Adrenal gland (tissue), 12 donors: ENCODE data around the gene PPIL4. TPM values are rescaled to one million over a fixed set of nuclear protein-coding genes. Genes with fewer than 3 reads are reported as not detected.

Experiments
- DNase-seq, 7 donors: peaks; one replicate each; pipeline ENCODE4 v3.0.0-alpha.2; 2019 to 2020
- H3K27ac ChIP-seq, 5 donors: fragments of 200-600 bp; sonication (generic) in 4 of 5; 1 replicate in 3 of 5; 2 replicates in 2 of 5; pipeline versions ENCODE4 v1.5.1 to v1.8.0; 2016 to 2020; ENCODE audit warnings: mild to moderate bottlenecking in 1 of 5
- H3K27me3 ChIP-seq: fragments of 200-600 bp; 2 replicates; pipeline ENCODE4 v1.8.0; 2021
- H3K36me3 ChIP-seq, 2 donors: fragments of 200-600 bp; replicated peaks in 1 of 2; 1 replicate in 1 of 2; 2 replicates in 1 of 2; pipeline versions ENCODE4 v1.5.1 to v1.8.0; 2018 to 2022
- H3K4me1 ChIP-seq, 2 donors: fragments of 200-600 bp; replicated peaks in 1 of 2; 1 replicate in 1 of 2; 2 replicates in 1 of 2; pipeline versions ENCODE4 v1.5.1 to v1.8.0; 2018 to 2021
- H3K4me3 ChIP-seq, 4 donors: fragments of 200-600 bp; sonication (generic) in 3 of 4; one replicate each; pipeline ENCODE4 v1.5.1; 2016 to 2018
- H3K9me3 ChIP-seq, 3 donors: fragments of 200-600 bp; sonication (generic) in 1 of 3; replicated peaks in 1 of 3; 1 replicate in 2 of 3; 2 replicates in 1 of 3; pipeline versions ENCODE4 v1.5.1 to v1.8.0; 2016 to 2021
- POLR2A ChIP-seq, 2 donors: fragments of 450-650 bp; IDR thresholded peaks; one replicate each; pipeline ENCODE4 v1.6.1; 2017; ENCODE audit warnings: antibody characterized with exemption in 2 of 2, mild to moderate bottlenecking in 2 of 2, moderate library complexity in 1 of 2
- WGBS, 4 donors: extraction: QIAGEN DNeasy Blood & Tissue Kit in 2 of 4; methylation state at CpG; one replicate each; pipeline versions ENCODE4 v1.1.5 to v1.1.7; 2013 to 2017; 5-methylcytosine and 5-hydroxymethylcytosine counted together
- intact Hi-C, 2 donors: fragments of 100-400 bp; cut with DNase I; formaldehyde crosslinking; loops; one replicate each; pipeline versions ENCODE4 v1.14.1 to v1.15.0; 2022 to 2023
- polyA plus RNA-seq, 3 donors: library from polyadenylated mRNA; stranded (reverse); fragments of 200-250 nt in 2 of 3; fragments of 350-450 nt in 1 of 3; fragmentation: Illumina TruSeq in 1 of 3; extraction: RNeasy Lipid Tissue Mini Kit (QIAGEN cat#74804) in 1 of 3; gene quantifications; one replicate each; pipeline ENCODE4 v1.2.3, GENCODE V29; 2013 to 2014
- total RNA-seq, 9 donors: library from RNA; depleted of rRNA in 4 of 9; stranded (reverse); fragments of >200 nt in 4 of 9; fragments of 120-200 nt in 1 of 9; fragmentation: NEBNext Ultra II Directional in 1 of 9; extraction: Animal tissue kit (Norgen Biotek cat#: 25700) in 1 of 9; gene quantifications; one replicate each; pipeline versions ENCODE4 v1.1.0 to v1.2.4, GENCODE V29; 2013 to 2023
- TF ChIP-seq, protein P1 (sequence below), 6 experiments: fragments of 450-650 bp in 4 of 6; fragments of 200-600 bp in 2 of 6; sonication (generic) in 1 of 6; IDR thresholded peaks; 1 replicate in 5 of 6; 2 replicates in 1 of 6; pipeline versions ENCODE4 v1.5.1 to v1.8.0; 2016 to 2021; ENCODE audit warnings: antibody characterized with exemption in 6 of 6, mild to moderate bottlenecking in 2 of 6, moderate library complexity in 1 of 6
- donor health status: healthy with polysubstance abuse.
- donor health status: Bipolar disorder and iron deficiency.
- donor health status: DM: yes; HTN: yes; CAD: no.
- donor health status: DM: no; HTN: no; CAD: no.
- donor health status: DM: no; HTN: no; CAD: no.
- donor health status: DM: yes; HTN: yes; CAD: no.

Gene PPIL4
- total and polyA plus RNA-seq, 12 donors = 15.1 to 56.9 (median 25.8) TPM

DNA sequence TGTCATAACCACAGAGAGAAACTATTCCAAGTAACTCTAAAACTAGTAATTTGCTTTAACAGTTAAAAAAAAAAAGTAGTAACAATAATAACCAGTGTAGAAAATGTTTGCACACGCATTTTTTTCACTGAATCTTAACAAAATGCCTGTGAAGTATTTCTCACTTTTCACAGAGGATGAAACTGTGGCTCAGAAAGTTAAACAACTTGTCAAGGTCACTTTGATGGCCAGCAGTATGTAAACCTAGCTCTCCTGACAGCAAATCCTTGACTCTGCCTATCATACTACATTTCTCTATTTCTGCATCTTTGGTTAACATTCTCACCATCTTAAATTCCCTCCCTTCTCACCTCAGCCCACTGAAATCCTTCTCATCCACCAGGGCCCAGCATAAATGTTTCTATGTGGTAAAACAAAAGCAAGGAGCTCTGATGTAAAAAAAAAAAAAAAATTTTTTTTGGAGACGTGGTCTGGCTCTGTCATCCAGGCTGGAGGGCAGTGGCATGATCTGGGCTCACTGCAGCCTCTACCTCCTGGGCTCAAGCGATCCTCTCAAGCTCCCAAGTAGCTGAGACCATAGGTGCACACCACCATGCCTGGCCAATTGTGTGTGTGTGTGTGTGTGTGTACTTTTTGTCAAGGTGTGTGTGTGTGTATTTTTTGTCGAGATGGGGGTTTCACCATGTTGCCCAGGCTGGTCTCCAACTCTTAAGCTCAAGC lies 34.9 kb downstream of the PPIL4 start:
- 81 to 85% (median 83%) methylated on average over 4 of the region's 4 CpGs for WGBS, 4 donors
- no peak for TF ChIP-seq POLR2A (IDR thresholded peaks at IDR 0.05)
- TF ChIP-seq, protein P1, sequence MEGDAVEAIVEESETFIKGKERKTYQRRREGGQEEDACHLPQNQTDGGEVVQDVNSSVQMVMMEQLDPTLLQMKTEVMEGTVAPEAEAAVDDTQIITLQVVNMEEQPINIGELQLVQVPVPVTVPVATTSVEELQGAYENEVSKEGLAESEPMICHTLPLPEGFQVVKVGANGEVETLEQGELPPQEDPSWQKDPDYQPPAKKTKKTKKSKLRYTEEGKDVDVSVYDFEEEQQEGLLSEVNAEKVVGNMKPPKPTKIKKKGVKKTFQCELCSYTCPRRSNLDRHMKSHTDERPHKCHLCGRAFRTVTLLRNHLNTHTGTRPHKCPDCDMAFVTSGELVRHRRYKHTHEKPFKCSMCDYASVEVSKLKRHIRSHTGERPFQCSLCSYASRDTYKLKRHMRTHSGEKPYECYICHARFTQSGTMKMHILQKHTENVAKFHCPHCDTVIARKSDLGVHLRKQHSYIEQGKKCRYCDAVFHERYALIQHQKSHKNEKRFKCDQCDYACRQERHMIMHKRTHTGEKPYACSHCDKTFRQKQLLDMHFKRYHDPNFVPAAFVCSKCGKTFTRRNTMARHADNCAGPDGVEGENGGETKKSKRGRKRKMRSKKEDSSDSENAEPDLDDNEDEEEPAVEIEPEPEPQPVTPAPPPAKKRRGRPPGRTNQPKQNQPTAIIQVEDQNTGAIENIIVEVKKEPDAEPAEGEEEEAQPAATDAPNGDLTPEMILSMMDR (IDR thresholded peaks at IDR 0.05) = no peak
- intact Hi-C loops = no loop called here
- Histone ChIP-seq H3K36me3 (peaks cover 0 to 30% of the 10 kb centered on the region in 2 donors), H3K4me3 (no peak overlapping the region), H3K27me3 (no peaks in the 10 kb centered on the region), H3K4me1 (no peaks in the 10 kb centered on the region), H3K9me3 (no peaks in the 10 kb centered on the region), H3K27ac (no peak overlapping the region)
- DNase-seq = no peak

DNA sequence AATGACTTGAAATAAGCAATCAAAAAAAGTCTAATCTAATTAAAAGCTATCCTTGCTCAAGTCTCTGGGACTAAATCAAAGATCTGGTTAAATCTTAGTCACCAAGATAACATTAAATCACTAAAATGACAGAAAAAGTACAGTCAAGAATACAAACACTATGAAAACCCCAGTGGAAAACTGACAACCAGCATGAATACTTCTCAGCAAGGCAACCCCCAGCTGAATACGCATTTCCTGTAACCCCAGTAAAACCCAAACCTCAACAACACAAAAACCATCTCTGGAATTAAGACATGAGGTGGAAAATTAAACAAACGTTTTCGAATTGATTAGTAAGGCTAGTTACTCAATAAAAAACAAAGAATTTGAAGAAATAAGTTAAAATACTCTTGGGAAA lies 37.4 kb downstream of the PPIL4 start:
- TF ChIP-seq, protein P1 (IDR thresholded peaks at IDR 0.05) = no peak
- no peak for TF ChIP-seq POLR2A (IDR thresholded peaks at IDR 0.05)
- Histone ChIP-seq H3K4me3 (no peak overlapping the region), H3K36me3 (peaks cover 0 to 40% of the 10 kb centered on the region in 2 donors), H3K4me1 (no peaks in the 10 kb centered on the region), H3K9me3 (no peaks in the 10 kb centered on the region), H3K27ac (no peak overlapping the region), H3K27me3 (no peaks in the 10 kb centered on the region)
- no peak for DNase-seq
- WGBS, 4 donors = 69 to 77% (median 71%) methylated on average over 3 of the region's 3 CpGs
- intact Hi-C loops = no loop called here

GRCh38 chr6:149503872-149504271 lies 42.0 kb downstream of the PPIL4 start:
- intact Hi-C loops = no loop called here
- no peak for TF ChIP-seq POLR2A (IDR thresholded peaks at IDR 0.05)
- TF ChIP-seq, protein P1 (IDR thresholded peaks at IDR 0.05) = no peak
- 79 to 93% (median 86%) methylated on average over 2 of the region's 2 CpGs for WGBS, 4 donors

DNA sequence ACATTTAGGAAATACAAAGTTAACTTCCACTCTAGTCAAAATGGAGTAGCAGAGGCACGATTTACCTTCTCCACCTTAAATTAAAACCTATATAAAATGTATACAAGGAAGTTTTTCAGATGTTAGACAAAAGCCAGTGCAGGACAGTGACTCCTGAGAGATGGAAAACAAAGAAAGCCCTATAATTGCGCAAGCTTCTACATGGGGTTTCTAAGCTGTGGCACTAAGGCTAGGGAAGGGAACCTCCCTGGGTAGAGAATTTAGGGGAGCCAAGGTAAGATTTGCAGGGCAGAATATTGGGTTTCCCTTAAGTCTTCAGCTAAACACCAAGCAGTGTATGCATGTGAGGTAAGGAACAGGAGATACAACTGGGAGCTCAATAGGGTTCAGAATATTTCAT lies 42.6 kb downstream of the PPIL4 start:
- intact Hi-C loops = no loop called here
- H3K36me3 ChIP-seq = peaks cover 0 to 14% of the 10 kb centered on the region in 2 donors

More at GRCh38 chr6:149503872-149504271, 42.0 kb downstream of the PPIL4 start:
- H3K36me3 ChIP-seq = peaks cover 0 to 14% of the 10 kb centered on the region in 2 donors
- H3K4me1 ChIP-seq = no peaks in the 10 kb centered on the region
- no peaks in the 10 kb centered on the region for H3K27me3 ChIP-seq
- DNase-seq = no peak
- H3K9me3 ChIP-seq = no peaks in the 10 kb centered on the region
- no peak overlapping the region for H3K4me3 ChIP-seq
- no peak overlapping the region for H3K27ac ChIP-seq

More for the DNA sequence above, 42.6 kb downstream of the PPIL4 start:
- DNase-seq = no peak
- Histone ChIP-seq H3K27ac (no peak overlapping the region), H3K4me3 (no peak overlapping the region), H3K4me1 (no peaks in the 10 kb centered on the region), H3K27me3 (no peaks in the 10 kb centered on the region), H3K9me3 (no peaks in the 10 kb centered on the region)
- 92 to 99% (median 94%) methylated on average over 2 of the region's 2 CpGs for WGBS, 4 donors
- TF ChIP-seq, protein P1 (IDR thresholded peaks at IDR 0.05) = no peak
- no peak for TF ChIP-seq POLR2A (IDR thresholded peaks at IDR 0.05)
